ENCODE measurements around the gene OR1S1. TPM values are rescaled to one million over a fixed set of nuclear protein-coding genes. Genes with fewer than 3 reads are reported as not detected.
"Not testable (repeated sequence)": the region's sequence is repeated elsewhere in the genome, so short reads cannot be mapped to it uniquely, and the experiment has no call there.

OR1S1 gene
- not detected in 2 replicates for total RNA-seq
- long read RNA-seq = 0 reads

- not testable (repeated sequence) for H3K4me3 Mint-ChIP-seq; H3K27me3 Mint-ChIP-seq (ENCODE audit: low read depth); DNase-seq (ENCODE audit: low read depth, low spot score); H3K4me1 Mint-ChIP-seq; H3K27ac Mint-ChIP-seq (ENCODE audit: unreplicated experiment); H3K36me3 Mint-ChIP-seq (ENCODE audit: low read depth); H3K9me3 Mint-ChIP-seq
Measured at GRCh38 chr11:58212420-58212819, at the start of gene OR1S1. OR1S1 (plus strand) TSS chr11:58212720.

- Mint-ChIP-seq H3K27me3 (ENCODE audit: low read depth) (peaks cover 9% of the 10 kb centered on the region), H3K4me3 (no peak overlapping the region), H3K27ac (ENCODE audit: unreplicated experiment) (no peak overlapping the region), H3K36me3 (ENCODE audit: low read depth) (no peaks in the 10 kb centered on the region), H3K9me3 (no peaks in the 10 kb centered on the region), H3K4me1 (peaks cover 10% of the 10 kb centered on the region)
- no peak for DNase-seq (ENCODE audit: low read depth, low spot score)
- no peak for TF ChIP-seq CTCF (conservative IDR thresholded peaks at IDR 0.05)
Measured at GRCh38 chr11:58164389-58164788, 48.1 kb upstream of the OR1S1 start.

- H3K9me3 Mint-ChIP-seq = no peaks in the 10 kb centered on the region
Measured at GRCh38 chr11:58164990-58165389, 47.5 kb upstream of the OR1S1 start.

GRCh38 chr11:58165504-58166106 is 46.9 kb upstream of the OR1S1 start:
- Mint-ChIP-seq H3K27me3 (ENCODE audit: low read depth) (peaks cover 9% of the 10 kb centered on the region), H3K4me1 (peaks cover 10% of the 10 kb centered on the region), H3K27ac (ENCODE audit: unreplicated experiment) (no peak overlapping the region), H3K4me3 (no peak overlapping the region), H3K36me3 (ENCODE audit: low read depth) (no peaks in the 10 kb centered on the region), H3K9me3 (no peaks in the 10 kb centered on the region)
- DNase-seq (ENCODE audit: low read depth, low spot score) = no peak
- TF ChIP-seq CTCF (conservative IDR thresholded peaks at IDR 0.05) = no peak

More at GRCh38 chr11:58164990-58165389, 47.5 kb upstream of the OR1S1 start:
- Mint-ChIP-seq H3K4me3 (no peak overlapping the region), H3K36me3 (ENCODE audit: low read depth) (no peaks in the 10 kb centered on the region), H3K4me1 (peaks cover 10% of the 10 kb centered on the region), H3K27me3 (ENCODE audit: low read depth) (peaks cover 9% of the 10 kb centered on the region), H3K27ac (ENCODE audit: unreplicated experiment) (no peak overlapping the region)
- DNase-seq (ENCODE audit: low read depth, low spot score) = no peak
- no peak for TF ChIP-seq CTCF (conservative IDR thresholded peaks at IDR 0.05)

- Mint-ChIP-seq H3K9me3 (no peaks in the 10 kb centered on the region), H3K4me3 (no peak overlapping the region), H3K4me1 (no peaks in the 10 kb centered on the region), H3K27me3 (ENCODE audit: low read depth) (peaks cover 23% of the 10 kb centered on the region), H3K36me3 (ENCODE audit: low read depth) (no peaks in the 10 kb centered on the region), H3K27ac (ENCODE audit: unreplicated experiment) (no peak overlapping the region)
- no peak for DNase-seq (ENCODE audit: low read depth, low spot score)
- TF ChIP-seq CTCF (conservative IDR thresholded peaks at IDR 0.05) = no peak
Measured at GRCh38 chr11:58177409-58178054, 35.0 kb upstream of the OR1S1 start.

GRCh38 chr11:58178444-58178843 is 34.1 kb upstream of the OR1S1 start:
- no peaks in the 10 kb centered on the region for H3K36me3 Mint-ChIP-seq (ENCODE audit: low read depth)
- H3K27me3 Mint-ChIP-seq (ENCODE audit: low read depth) = peaks cover 24% of the 10 kb centered on the region
- no peak overlapping the region for H3K4me3 Mint-ChIP-seq
- H3K27ac Mint-ChIP-seq (ENCODE audit: unreplicated experiment) = no peak overlapping the region
- no peak for TF ChIP-seq CTCF (conservative IDR thresholded peaks at IDR 0.05)
- H3K4me1 Mint-ChIP-seq = no peaks in the 10 kb centered on the region
- H3K9me3 Mint-ChIP-seq = no peaks in the 10 kb centered on the region
- DNase-seq (ENCODE audit: low read depth, low spot score) = no peak
